ENCODE data around the gene SERINC2.
"Not testable (repeated sequence)": the region's sequence is repeated elsewhere in the genome, so short reads cannot be mapped to it uniquely, and the experiment has no call there.

SERINC2 gene

GRCh38 chr1:31444725-31445448 lies 31.9 kb downstream of the SERINC2 start:
- H3K36me3 ChIP-seq (ENCODE audit: insufficient read depth, low read length): no peaks in the 10 kb centered on the region
- H3K4me1 ChIP-seq (ENCODE audit: control insufficient read depth, insufficient read depth, low read length, unreplicated experiment): peaks cover 4% of the 10 kb centered on the region
- no peaks in the 10 kb centered on the region for H3K79me2 ChIP-seq (ENCODE audit: control insufficient read depth, insufficient read depth, low read length, unreplicated experiment)
- H3K27me3 ChIP-seq (ENCODE audit: insufficient read depth, low read length): 0 out of 2 replicates have a peak, but pooled peaks cover 5% of the 10 kb centered on the region
- no peak overlapping the region for H3K4me3 ChIP-seq (ENCODE audit: low read depth, low read length)
- no peak overlapping the region for H3K27ac ChIP-seq (ENCODE audit: low read depth, low read length)
- no peak overlapping the region for H2AFZ ChIP-seq (ENCODE audit: low read length, unreplicated experiment)

- no peaks in the 10 kb centered on the region for H3K79me2 ChIP-seq (ENCODE audit: control insufficient read depth, insufficient read depth, low read length, unreplicated experiment)
- H3K27me3 ChIP-seq (ENCODE audit: insufficient read depth, low read length): 0 out of 2 replicates have a peak, but pooled peaks cover 10% of the 10 kb centered on the region
- no peak overlapping the region for H3K27ac ChIP-seq (ENCODE audit: low read depth, low read length)
- no peak overlapping the region for H2AFZ ChIP-seq (ENCODE audit: low read length, unreplicated experiment)
- H3K4me3 ChIP-seq (ENCODE audit: low read depth, low read length): no peak overlapping the region
- peaks cover 4% of the 10 kb centered on the region for H3K4me1 ChIP-seq (ENCODE audit: control insufficient read depth, insufficient read depth, low read length, unreplicated experiment)
- no peaks in the 10 kb centered on the region for H3K36me3 ChIP-seq (ENCODE audit: insufficient read depth, low read length)
Observed at GRCh38 chr1:31445951-31446350, 32.9 kb downstream of the SERINC2 start.

GRCh38 chr1:31447210-31447609 lies 34.2 kb downstream of the SERINC2 start:
- peaks cover 4% of the 10 kb centered on the region for H3K4me1 ChIP-seq (ENCODE audit: control insufficient read depth, insufficient read depth, low read length, unreplicated experiment)
- no peaks in the 10 kb centered on the region for H3K36me3 ChIP-seq (ENCODE audit: insufficient read depth, low read length)
- no peak overlapping the region for H3K4me3 ChIP-seq (ENCODE audit: low read depth, low read length)
- H3K79me2 ChIP-seq (ENCODE audit: control insufficient read depth, insufficient read depth, low read length, unreplicated experiment): no peaks in the 10 kb centered on the region
- H3K27ac ChIP-seq (ENCODE audit: low read depth, low read length): no peak overlapping the region
- H2AFZ ChIP-seq (ENCODE audit: low read length, unreplicated experiment): no peak overlapping the region
- peaks cover 16% of the 10 kb centered on the region for H3K27me3 ChIP-seq (ENCODE audit: insufficient read depth, low read length)

DNA sequence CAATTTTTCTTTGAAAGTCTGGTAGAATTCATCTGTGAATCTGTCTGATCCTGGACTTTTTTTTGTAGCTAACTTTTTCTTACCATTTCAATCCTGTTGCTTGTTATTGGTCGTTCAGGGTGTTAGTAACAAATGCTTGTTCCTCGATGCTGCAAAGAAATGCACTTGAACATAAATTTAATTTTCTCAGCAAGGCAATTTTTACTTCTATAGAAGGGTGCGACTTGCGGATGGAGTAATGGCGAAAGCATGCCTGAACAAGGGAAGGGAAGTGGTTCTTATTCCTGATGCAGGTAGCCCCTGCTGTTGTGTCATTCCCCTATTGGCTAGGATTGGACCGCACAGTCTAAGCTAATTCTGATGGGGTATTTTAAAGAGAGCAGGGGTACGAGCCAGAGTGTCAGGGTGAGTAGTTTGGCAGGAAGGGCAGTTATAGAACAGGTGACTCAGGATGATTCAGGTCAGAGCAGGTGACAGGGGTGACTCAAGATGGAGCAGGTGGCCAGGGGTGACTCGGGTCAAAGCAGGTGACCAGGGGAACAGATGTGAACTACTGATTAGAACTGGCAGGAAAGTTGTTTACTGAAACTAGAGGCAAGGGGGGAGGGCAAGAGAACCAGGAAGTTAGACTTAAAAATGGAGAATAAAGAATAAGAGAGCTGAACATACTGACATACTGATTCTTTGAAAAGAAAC lies 40.5 kb downstream of the SERINC2 start:
- no peak overlapping the region for H2AFZ ChIP-seq (ENCODE audit: low read length, unreplicated experiment)

GRCh38 chr1:31458287-31458896 lies 45.4 kb downstream of the SERINC2 start:
- Histone ChIP-seq H3K79me2 (ENCODE audit: control insufficient read depth, insufficient read depth, low read length, unreplicated experiment) (no peaks in the 10 kb centered on the region), H3K36me3 (ENCODE audit: insufficient read depth, low read length) (no peaks in the 10 kb centered on the region), H2AFZ (ENCODE audit: low read length, unreplicated experiment) (no peak overlapping the region), H3K4me3 (ENCODE audit: low read depth, low read length) (no peak overlapping the region), H3K27ac (ENCODE audit: low read depth, low read length) (no peak overlapping the region), H3K27me3 (ENCODE audit: insufficient read depth, low read length) (peaks cover 59% of the 10 kb centered on the region), H3K4me1 (ENCODE audit: control insufficient read depth, insufficient read depth, low read length, unreplicated experiment) (no peaks in the 10 kb centered on the region)

More for the DNA sequence above, 40.5 kb downstream of the SERINC2 start:
- H3K27me3 ChIP-seq (ENCODE audit: insufficient read depth, low read length): peaks cover 54% of the 10 kb centered on the region
- no peak overlapping the region for H3K4me3 ChIP-seq (ENCODE audit: low read depth, low read length)
- no peaks in the 10 kb centered on the region for H3K79me2 ChIP-seq (ENCODE audit: control insufficient read depth, insufficient read depth, low read length, unreplicated experiment)
- no peaks in the 10 kb centered on the region for H3K4me1 ChIP-seq (ENCODE audit: control insufficient read depth, insufficient read depth, low read length, unreplicated experiment)
- H3K36me3 ChIP-seq (ENCODE audit: insufficient read depth, low read length): no peaks in the 10 kb centered on the region
- H3K27ac ChIP-seq (ENCODE audit: low read depth, low read length): no peak overlapping the region

DNA sequence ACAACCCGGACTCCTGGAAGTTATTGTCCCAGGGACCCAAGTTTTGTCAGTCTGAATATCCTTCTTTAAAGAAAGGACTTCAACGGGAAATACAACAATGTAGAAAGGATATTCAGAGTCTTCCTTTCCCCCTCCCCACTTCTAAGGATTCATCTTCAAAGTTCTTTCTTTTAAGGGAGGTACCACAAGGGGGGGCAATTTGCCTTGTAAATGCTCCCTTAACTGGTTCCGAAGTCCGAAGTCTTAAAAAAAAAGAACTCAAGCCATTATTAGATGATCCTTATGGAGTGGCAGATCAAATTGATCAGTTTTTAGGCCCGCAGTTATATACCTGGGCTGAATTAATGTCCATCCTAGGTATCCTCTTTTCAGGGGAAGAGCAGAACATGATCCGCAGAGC lies 47.0 kb downstream of the SERINC2 start:
- H3K4me1 ChIP-seq (ENCODE audit: control insufficient read depth, insufficient read depth, low read length, unreplicated experiment): no peaks in the 10 kb centered on the region
- H3K4me3 ChIP-seq (ENCODE audit: low read depth, low read length): no peak overlapping the region
- H3K79me2 ChIP-seq (ENCODE audit: control insufficient read depth, insufficient read depth, low read length, unreplicated experiment): no peaks in the 10 kb centered on the region
- H3K27me3 ChIP-seq (ENCODE audit: insufficient read depth, low read length): peaks cover 47% of the 10 kb centered on the region
- H3K36me3 ChIP-seq (ENCODE audit: insufficient read depth, low read length): no peaks in the 10 kb centered on the region
- no peak overlapping the region for H2AFZ ChIP-seq (ENCODE audit: low read length, unreplicated experiment)
- no peak overlapping the region for H3K27ac ChIP-seq (ENCODE audit: low read depth, low read length)

GRCh38 chr1:31467005-31467674 lies 54.1 kb downstream of the SERINC2 start:
- no peak overlapping the region for H3K27ac ChIP-seq (ENCODE audit: low read depth, low read length)
- H3K79me2 ChIP-seq (ENCODE audit: control insufficient read depth, insufficient read depth, low read length, unreplicated experiment): no peaks in the 10 kb centered on the region
- H3K4me3 ChIP-seq (ENCODE audit: low read depth, low read length): no peak overlapping the region
- peaks cover 15% of the 10 kb centered on the region for H3K27me3 ChIP-seq (ENCODE audit: insufficient read depth, low read length)
- H3K36me3 ChIP-seq (ENCODE audit: insufficient read depth, low read length): no peaks in the 10 kb centered on the region
- no peaks in the 10 kb centered on the region for H3K4me1 ChIP-seq (ENCODE audit: control insufficient read depth, insufficient read depth, low read length, unreplicated experiment)
- no peak overlapping the region for H2AFZ ChIP-seq (ENCODE audit: low read length, unreplicated experiment)

GRCh38 chr1:31470794-31471315 lies 57.8 kb downstream of the SERINC2 start:
- Histone ChIP-seq H3K36me3 (ENCODE audit: insufficient read depth, low read length) (no peaks in the 10 kb centered on the region), H2AFZ (ENCODE audit: low read length, unreplicated experiment) (no peak overlapping the region), H3K4me3 (ENCODE audit: low read depth, low read length) (no peak overlapping the region), H3K27me3 (ENCODE audit: insufficient read depth, low read length) (peaks cover 11% of the 10 kb centered on the region; the same call in 1 of the 2 replicates), H3K27ac (ENCODE audit: low read depth, low read length) (no peak overlapping the region), H3K79me2 (ENCODE audit: control insufficient read depth, insufficient read depth, low read length, unreplicated experiment) (no peaks in the 10 kb centered on the region), H3K4me1 (ENCODE audit: control insufficient read depth, insufficient read depth, low read length, unreplicated experiment) (no peaks in the 10 kb centered on the region)

GRCh38 chr1:31471452-31472313 lies 58.7 kb downstream of the SERINC2 start:
- not testable (repeated sequence) for H3K79me2 ChIP-seq (ENCODE audit: control insufficient read depth, insufficient read depth, low read length, unreplicated experiment); H3K27ac ChIP-seq (ENCODE audit: low read depth, low read length); H3K4me1 ChIP-seq (ENCODE audit: control insufficient read depth, insufficient read depth, low read length, unreplicated experiment); H3K4me3 ChIP-seq (ENCODE audit: low read depth, low read length); H3K36me3 ChIP-seq (ENCODE audit: insufficient read depth, low read length); H2AFZ ChIP-seq (ENCODE audit: low read length, unreplicated experiment)
- peaks cover 11% of the 10 kb centered on the region; the same call in 1 of the 2 replicates for H3K27me3 ChIP-seq (ENCODE audit: insufficient read depth, low read length)

DNA sequence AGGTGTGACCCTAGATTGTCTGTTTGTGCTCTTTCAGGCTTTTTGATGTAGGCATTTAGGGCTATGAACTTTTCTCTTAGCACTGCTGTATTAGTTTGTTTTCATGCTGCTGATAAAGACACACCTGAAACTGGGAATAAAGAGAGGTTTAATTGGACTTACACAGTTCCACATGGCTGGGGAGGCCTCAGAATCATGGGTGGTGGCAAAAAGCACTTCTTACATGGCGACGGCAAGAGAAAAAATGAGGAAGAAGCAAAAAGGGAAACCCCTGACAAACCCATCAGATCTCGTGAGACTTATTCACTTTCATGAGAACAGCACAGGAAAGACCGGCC lies 59.3 kb downstream of the SERINC2 start:
- not testable (repeated sequence) for H3K27ac ChIP-seq (ENCODE audit: low read depth, low read length); H2AFZ ChIP-seq (ENCODE audit: low read length, unreplicated experiment)

More for the DNA sequence above, 59.3 kb downstream of the SERINC2 start:
- not testable (repeated sequence) for H3K4me3 ChIP-seq (ENCODE audit: low read depth, low read length); H3K36me3 ChIP-seq (ENCODE audit: insufficient read depth, low read length); H3K79me2 ChIP-seq (ENCODE audit: control insufficient read depth, insufficient read depth, low read length, unreplicated experiment); H3K4me1 ChIP-seq (ENCODE audit: control insufficient read depth, insufficient read depth, low read length, unreplicated experiment)
- peaks cover 11% of the 10 kb centered on the region; the same call in 1 of the 2 replicates for H3K27me3 ChIP-seq (ENCODE audit: insufficient read depth, low read length)

Measured in ACC112 (cell line).